HEK293 (cell line): ENCODE measurements around the gene ZC2HC1C.

Experiments
- CTCF ChIP-seq: fragments of 450-650 bp; formaldehyde crosslinking; IDR thresholded peaks from 2 replicates; pipeline ENCODE4 v1.5.1; 2016; ENCODE audit warnings: missing biosample characterization, missing genetic modification characterization
- HOXC10 ChIP-seq: sonication (generic); formaldehyde crosslinking; IDR thresholded peaks from 2 replicates; pipeline ENCODE4 v1.8.1; 2023; ENCODE audit warnings: mild to moderate bottlenecking, missing genetic modification reagents
- MEIS1 ChIP-seq: sonication (generic); formaldehyde crosslinking; IDR thresholded peaks from 2 replicates; pipeline ENCODE4 v1.8.1; 2022; ENCODE audit warnings: missing genetic modification reagents, mild to moderate bottlenecking, borderline replicate concordance
- YY1 ChIP-seq: fragments of 450-650 bp; formaldehyde crosslinking; IDR thresholded peaks from 2 replicates; pipeline ENCODE4 v1.5.1; 2018; ENCODE audit warnings: missing biosample characterization, missing genetic modification characterization
- ZBTB1 ChIP-seq: fragments of 450-650 bp; formaldehyde crosslinking; IDR thresholded peaks from 2 replicates; pipeline ENCODE4 v1.5.1; 2016; ENCODE audit warnings: missing biosample characterization, missing genetic modification characterization
- ZNF146 ChIP-seq: fragments of 450-650 bp; formaldehyde crosslinking; IDR thresholded peaks from 2 replicates; pipeline ENCODE4 v1.5.1; 2016; ENCODE audit warnings: missing biosample characterization, missing genetic modification characterization
- ZNF174 ChIP-seq: fragments of 450-650 bp; formaldehyde crosslinking; IDR thresholded peaks from 2 replicates; pipeline ENCODE4 v1.5.0; 2017; ENCODE audit warnings: missing biosample characterization, mild to moderate bottlenecking, missing genetic modification characterization
- ZNF335 ChIP-seq: fragments of 450-650 bp; formaldehyde crosslinking; conservative IDR thresholded peaks from 2 replicates; pipeline ENCODE4 v1.5.1; 2016; ENCODE audit warnings: missing biosample characterization, missing genetic modification characterization
- ZNF341 ChIP-seq: fragments of 450-650 bp; formaldehyde crosslinking; IDR thresholded peaks from 2 replicates; pipeline ENCODE4; 2016; ENCODE audit warnings: low read depth, missing biosample characterization, missing genetic modification characterization
- ZNF585B ChIP-seq: fragments of 450-650 bp; formaldehyde crosslinking; IDR thresholded peaks from 2 replicates; pipeline ENCODE4 v1.5.1; 2016; ENCODE audit warnings: missing biosample characterization, missing genetic modification characterization
- ZNF596 ChIP-seq: fragments of 450-650 bp; IDR thresholded peaks from 2 replicates; pipeline ENCODE4 v1.5.0; 2018; ENCODE audit warnings: missing biosample characterization, mild to moderate bottlenecking, missing genetic modification characterization, moderate library complexity
- ZNF768 ChIP-seq: fragments of 450-650 bp; formaldehyde crosslinking; IDR thresholded peaks from 2 replicates; pipeline ENCODE4 v1.5.1; 2018; ENCODE audit warnings: missing biosample characterization, mild to moderate bottlenecking, missing genetic modification characterization
- ZNF777 ChIP-seq: fragments of 450-650 bp; formaldehyde crosslinking; IDR thresholded peaks from 2 replicates; pipeline ENCODE4 v1.5.1; 2017; ENCODE audit warnings: missing biosample characterization, missing genetic modification characterization, borderline replicate concordance

DNA sequence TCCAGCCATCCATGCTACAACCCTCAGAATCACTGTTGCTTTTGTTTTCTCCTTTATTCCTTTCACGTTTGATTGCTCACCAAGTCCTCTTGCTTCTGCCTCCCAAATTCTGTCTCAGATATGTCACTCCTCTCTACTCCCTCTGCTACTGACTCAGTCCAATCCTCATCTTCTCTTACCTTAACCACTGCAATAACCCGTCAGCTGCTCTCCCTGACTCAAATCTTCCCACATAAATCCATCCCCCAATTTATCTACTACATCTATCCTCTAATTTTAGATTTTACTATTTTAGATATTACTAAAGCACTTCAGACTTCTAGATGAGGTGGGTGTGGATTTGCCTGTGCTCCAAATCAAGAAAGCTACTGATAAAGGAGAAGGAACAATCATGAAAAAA lies 43.6 kb upstream of the ZC2HC1C start:
- TF ChIP-seq CTCF (tag by site-specific recombination) = no peak
- TF ChIP-seq ZNF341 = no peak
- TF ChIP-seq ZNF777 (tag by site-specific recombination) = no peak
- no peak for TF ChIP-seq ZNF146
- TF ChIP-seq YY1 (tag by site-specific recombination) = no peak
- TF ChIP-seq HOXC10 (CRISPR knock-in tag) = no peak
- no peak for TF ChIP-seq ZNF585B (tag by site-specific recombination)
- TF ChIP-seq ZNF335 (tag by site-specific recombination) = no peak
- no peak for TF ChIP-seq ZNF596 (tag by site-specific recombination)
- TF ChIP-seq MEIS1 (CRISPR knock-in tag) = no peak
- TF ChIP-seq ZNF174 (tag by site-specific recombination) = no peak
- no peak for TF ChIP-seq ZNF768 (tag by site-specific recombination)
- no peak for TF ChIP-seq ZBTB1 (tag by site-specific recombination)
